ENCODE measurements around the gene IFI16. TPM values are rescaled to one million over a fixed set of nuclear protein-coding genes. Genes with fewer than 3 reads are reported as not detected.
"Not testable (repeated sequence)": the region's sequence is repeated elsewhere in the genome, so short reads cannot be mapped to it uniquely, and the experiment has no call there.

IFI16 gene
- total RNA-seq, 1 experiment from 2014 or later: 0.98 TPM

- H4K20me1 ChIP-seq (ENCODE audit: low read length): no peaks in the 10 kb centered on the region
- peak overlapping the region; percentile 54; the same call in 1 of the 2 replicates for H2AFZ ChIP-seq (ENCODE audit: low read length)
- 0 out of 2 replicates have a peak, but pooled peaks cover 3% of the 10 kb centered on the region for H3K4me1 ChIP-seq (ENCODE audit: insufficient read depth, low read length)
- no peaks in the 10 kb centered on the region for H3K9me2 ChIP-seq (replicated peaks; ENCODE audit: low read length)
- H3K4me3 ChIP-seq (ENCODE audit: low read length): peak overlapping the region; percentile 24
- H3K9ac ChIP-seq (ENCODE audit: low read length): peak overlapping the region; percentile 6
- DNase-seq (no peak), ATAC-seq (peak; percentile 16)
- intact Hi-C loops (cut with micrococcal nuclease): loop anchor here (5.0 kb wide), 1 partner anchor 47 kb away; no protein-coding TSS in a partner anchor
- peak overlapping the region; percentile 38 for H3K4me2 ChIP-seq (ENCODE audit: low read length)
- no peak overlapping the region for H3K27ac ChIP-seq (ENCODE audit: low read length)
- no peaks in the 10 kb centered on the region for H3K79me2 ChIP-seq (ENCODE audit: low read length)
- no peak for TF ChIP-seq EZH2 (IDR thresholded peaks at IDR 0.05; ENCODE audit: low read length, unreplicated experiment)
- TF ChIP-seq EZH2phosphoT487 (IDR thresholded peaks at IDR 0.05; ENCODE audit: borderline replicate concordance, low read length): no peak
- no peak for TF ChIP-seq CTCF (conservative IDR thresholded peaks at IDR 0.05; ENCODE audit: low read depth, low read length)
- H3K27me3 ChIP-seq (ENCODE audit: low read length): peaks cover 5% of the 10 kb centered on the region
- H3K9me3 ChIP-seq (ENCODE audit: low read length): no peaks in the 10 kb centered on the region
- BruUV-seq (replicated peaks): no TSS peak
- ChIA-PET CTCF (no interaction called here), POLR2A (ENCODE audit: unreplicated experiment) (interaction anchor here (0.7 kb wide), 1 partner anchor 1281 kb away, joined by 4 read pairs; no protein-coding TSS in a partner anchor)
- no peaks in the 10 kb centered on the region for H3F3A ChIP-seq (ENCODE audit: low read length, unreplicated experiment)
- no peaks in the 10 kb centered on the region for H3K36me3 ChIP-seq (ENCODE audit: low read depth, low read length)
Observed at GRCh38 chr1:159010391-159010790, 684 bp downstream of the IFI16 start.

GRCh38 chr1:159011001-159011400, 1.3 kb downstream of the IFI16 start:
- intact Hi-C loops (cut with micrococcal nuclease): loop anchor here (5.0 kb wide), 1 partner anchor 46 kb away; no protein-coding TSS in a partner anchor
- BruUV-seq (replicated peaks); H3K4me3 ChIP-seq (ENCODE audit: low read length); DNase-seq; H3K27me3 ChIP-seq (ENCODE audit: low read length); H3F3A ChIP-seq (ENCODE audit: low read length, unreplicated experiment); H3K27ac ChIP-seq (ENCODE audit: low read length); H2AFZ ChIP-seq (ENCODE audit: low read length); CTCF ChIA-PET; POLR2A ChIA-PET (ENCODE audit: unreplicated experiment); H3K36me3 ChIP-seq (ENCODE audit: low read depth, low read length); H3K9me2 ChIP-seq (replicated peaks; ENCODE audit: low read length); H3K9ac ChIP-seq (ENCODE audit: low read length); H4K20me1 ChIP-seq (ENCODE audit: low read length); H3K79me2 ChIP-seq (ENCODE audit: low read length); ATAC-seq; H3K9me3 ChIP-seq (ENCODE audit: low read length); H3K4me1 ChIP-seq (ENCODE audit: insufficient read depth, low read length): not testable (repeated sequence)
- peak overlapping the region; percentile 38 for H3K4me2 ChIP-seq (ENCODE audit: low read length)

- Histone ChIP-seq H3K9me2 (replicated peaks; ENCODE audit: low read length) (no peaks in the 10 kb centered on the region), H3K4me3 (ENCODE audit: low read length) (no peak overlapping the region), H3K9ac (ENCODE audit: low read length) (no peak overlapping the region), H3K79me2 (ENCODE audit: low read length) (no peaks in the 10 kb centered on the region), H3K27me3 (ENCODE audit: low read length) (no peaks in the 10 kb centered on the region; the same call in 1 of the 2 replicates), H3K27ac (ENCODE audit: low read length) (no peak overlapping the region), H3K4me2 (ENCODE audit: low read length) (no peak overlapping the region), H3K36me3 (ENCODE audit: low read depth, low read length) (no peaks in the 10 kb centered on the region), H4K20me1 (ENCODE audit: low read length) (no peaks in the 10 kb centered on the region), H2AFZ (ENCODE audit: low read length) (no peak overlapping the region), H3K4me1 (ENCODE audit: insufficient read depth, low read length) (0 out of 2 replicates have a peak, but pooled peaks cover 3% of the 10 kb centered on the region), H3F3A (ENCODE audit: low read length, unreplicated experiment) (no peaks in the 10 kb centered on the region), H3K9me3 (ENCODE audit: low read length) (no peaks in the 10 kb centered on the region)
- DNase-seq: no peak
- ATAC-seq: no peak
- ChIA-PET CTCF (no interaction called here), POLR2A (ENCODE audit: unreplicated experiment) (no interaction called here)
- intact Hi-C loops (cut with micrococcal nuclease): loop anchor here (5.0 kb wide), 1 partner anchor 46 kb away; no protein-coding TSS in a partner anchor
- no peak for TF ChIP-seq CTCF (conservative IDR thresholded peaks at IDR 0.05; ENCODE audit: low read depth, low read length)
- no peak for TF ChIP-seq EZH2 (IDR thresholded peaks at IDR 0.05; ENCODE audit: low read length, unreplicated experiment)
- TF ChIP-seq EZH2phosphoT487 (IDR thresholded peaks at IDR 0.05; ENCODE audit: borderline replicate concordance, low read length): no peak
- no TSS peak for BruUV-seq (replicated peaks)
Observed at GRCh38 chr1:159011751-159012150, 2.0 kb downstream of the IFI16 start.
